ENCODE data around the gene CYP17A1. TPM values are rescaled to one million over a fixed set of nuclear protein-coding genes. Genes with fewer than 3 reads are reported as not detected.

The CYP17A1 gene
- polyA plus RNA-seq, 1 donor from 2014 or later: not detected

DNA sequence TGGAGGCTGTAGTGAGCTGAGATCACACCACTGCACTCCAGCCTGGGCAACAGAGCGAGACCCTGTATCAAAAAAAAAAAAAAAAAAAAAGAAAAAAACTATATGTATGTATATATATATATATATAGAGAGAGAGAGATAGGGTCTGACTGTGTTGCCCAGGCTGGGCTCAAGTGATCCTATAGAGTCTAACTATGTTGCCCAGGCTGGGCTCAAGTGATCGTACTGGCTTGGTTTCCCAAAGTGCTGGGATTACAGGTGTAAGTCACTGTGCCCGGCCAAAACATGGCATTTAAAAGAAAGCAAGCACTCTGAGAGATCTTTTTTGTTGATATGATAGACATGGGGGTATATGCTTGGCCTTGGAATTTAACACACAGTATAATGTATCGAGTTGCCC, 20.0 kb downstream of the CYP17A1 start:
- Histone ChIP-seq H3K9me3 (ENCODE audit: low read length) (no peaks in the 10 kb centered on the region), H3K9me2 (ENCODE audit: insufficient read depth, low read length) (no peaks in the 10 kb centered on the region), H3F3A (ENCODE audit: insufficient read depth, low read length, poor library complexity, severe bottlenecking) (no peaks in the 10 kb centered on the region), H4K20me1 (ENCODE audit: insufficient read depth) (no peaks in the 10 kb centered on the region), H3K27ac (ENCODE audit: low read length) (no peak overlapping the region), H3K27me3 (ENCODE audit: insufficient read depth, low read depth, low read length) (no peaks in the 10 kb centered on the region), H3K4me2 (ENCODE audit: low read length) (no peak overlapping the region), H3K79me2 (replicated peaks; ENCODE audit: insufficient read depth, low read length) (no peaks in the 10 kb centered on the region), H3K4me3 (ENCODE audit: low read length) (no peak overlapping the region), H2AFZ (ENCODE audit: low read depth, low read length) (no peak overlapping the region), H3K9ac (ENCODE audit: low read length) (no peak overlapping the region), H3K36me3 (ENCODE audit: insufficient read depth, low read length) (no peaks in the 10 kb centered on the region)
- TF ChIP-seq, protein P1, sequence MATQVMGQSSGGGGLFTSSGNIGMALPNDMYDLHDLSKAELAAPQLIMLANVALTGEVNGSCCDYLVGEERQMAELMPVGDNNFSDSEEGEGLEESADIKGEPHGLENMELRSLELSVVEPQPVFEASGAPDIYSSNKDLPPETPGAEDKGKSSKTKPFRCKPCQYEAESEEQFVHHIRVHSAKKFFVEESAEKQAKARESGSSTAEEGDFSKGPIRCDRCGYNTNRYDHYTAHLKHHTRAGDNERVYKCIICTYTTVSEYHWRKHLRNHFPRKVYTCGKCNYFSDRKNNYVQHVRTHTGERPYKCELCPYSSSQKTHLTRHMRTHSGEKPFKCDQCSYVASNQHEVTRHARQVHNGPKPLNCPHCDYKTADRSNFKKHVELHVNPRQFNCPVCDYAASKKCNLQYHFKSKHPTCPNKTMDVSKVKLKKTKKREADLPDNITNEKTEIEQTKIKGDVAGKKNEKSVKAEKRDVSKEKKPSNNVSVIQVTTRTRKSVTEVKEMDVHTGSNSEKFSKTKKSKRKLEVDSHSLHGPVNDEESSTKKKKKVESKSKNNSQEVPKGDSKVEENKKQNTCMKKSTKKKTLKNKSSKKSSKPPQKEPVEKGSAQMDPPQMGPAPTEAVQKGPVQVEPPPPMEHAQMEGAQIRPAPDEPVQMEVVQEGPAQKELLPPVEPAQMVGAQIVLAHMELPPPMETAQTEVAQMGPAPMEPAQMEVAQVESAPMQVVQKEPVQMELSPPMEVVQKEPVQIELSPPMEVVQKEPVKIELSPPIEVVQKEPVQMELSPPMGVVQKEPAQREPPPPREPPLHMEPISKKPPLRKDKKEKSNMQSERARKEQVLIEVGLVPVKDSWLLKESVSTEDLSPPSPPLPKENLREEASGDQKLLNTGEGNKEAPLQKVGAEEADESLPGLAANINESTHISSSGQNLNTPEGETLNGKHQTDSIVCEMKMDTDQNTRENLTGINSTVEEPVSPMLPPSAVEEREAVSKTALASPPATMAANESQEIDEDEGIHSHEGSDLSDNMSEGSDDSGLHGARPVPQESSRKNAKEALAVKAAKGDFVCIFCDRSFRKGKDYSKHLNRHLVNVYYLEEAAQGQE (IDR thresholded peaks at IDR 0.05; ENCODE audit: borderline replicate concordance): no peak
- TF ChIP-seq TAF1 (IDR thresholded peaks at IDR 0.05; ENCODE audit: low read depth): no peak
- TF ChIP-seq EP300 (conservative IDR thresholded peaks at IDR 0.05; ENCODE audit: poor library complexity, severe bottlenecking): no peak
- no peak for TF ChIP-seq POLR2AphosphoS5 (IDR thresholded peaks at IDR 0.05)
- TF ChIP-seq MXI1 (conservative IDR thresholded peaks at IDR 0.05; ENCODE audit: poor library complexity, severe bottlenecking): no peak
- TF ChIP-seq EZH2 (IDR thresholded peaks at IDR 0.05; ENCODE audit: borderline replicate concordance, insufficient read depth, low read length, poor library complexity, severe bottlenecking): no peak
- TF ChIP-seq, protein P2, sequence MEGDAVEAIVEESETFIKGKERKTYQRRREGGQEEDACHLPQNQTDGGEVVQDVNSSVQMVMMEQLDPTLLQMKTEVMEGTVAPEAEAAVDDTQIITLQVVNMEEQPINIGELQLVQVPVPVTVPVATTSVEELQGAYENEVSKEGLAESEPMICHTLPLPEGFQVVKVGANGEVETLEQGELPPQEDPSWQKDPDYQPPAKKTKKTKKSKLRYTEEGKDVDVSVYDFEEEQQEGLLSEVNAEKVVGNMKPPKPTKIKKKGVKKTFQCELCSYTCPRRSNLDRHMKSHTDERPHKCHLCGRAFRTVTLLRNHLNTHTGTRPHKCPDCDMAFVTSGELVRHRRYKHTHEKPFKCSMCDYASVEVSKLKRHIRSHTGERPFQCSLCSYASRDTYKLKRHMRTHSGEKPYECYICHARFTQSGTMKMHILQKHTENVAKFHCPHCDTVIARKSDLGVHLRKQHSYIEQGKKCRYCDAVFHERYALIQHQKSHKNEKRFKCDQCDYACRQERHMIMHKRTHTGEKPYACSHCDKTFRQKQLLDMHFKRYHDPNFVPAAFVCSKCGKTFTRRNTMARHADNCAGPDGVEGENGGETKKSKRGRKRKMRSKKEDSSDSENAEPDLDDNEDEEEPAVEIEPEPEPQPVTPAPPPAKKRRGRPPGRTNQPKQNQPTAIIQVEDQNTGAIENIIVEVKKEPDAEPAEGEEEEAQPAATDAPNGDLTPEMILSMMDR (IDR thresholded peaks at IDR 0.05; ENCODE audit: poor library complexity, severe bottlenecking): no peak
- no peak for TF ChIP-seq SMC3 (conservative IDR thresholded peaks at IDR 0.05; ENCODE audit: poor library complexity)
- TF ChIP-seq RAD21 (conservative IDR thresholded peaks at IDR 0.05): no peak

DNA sequence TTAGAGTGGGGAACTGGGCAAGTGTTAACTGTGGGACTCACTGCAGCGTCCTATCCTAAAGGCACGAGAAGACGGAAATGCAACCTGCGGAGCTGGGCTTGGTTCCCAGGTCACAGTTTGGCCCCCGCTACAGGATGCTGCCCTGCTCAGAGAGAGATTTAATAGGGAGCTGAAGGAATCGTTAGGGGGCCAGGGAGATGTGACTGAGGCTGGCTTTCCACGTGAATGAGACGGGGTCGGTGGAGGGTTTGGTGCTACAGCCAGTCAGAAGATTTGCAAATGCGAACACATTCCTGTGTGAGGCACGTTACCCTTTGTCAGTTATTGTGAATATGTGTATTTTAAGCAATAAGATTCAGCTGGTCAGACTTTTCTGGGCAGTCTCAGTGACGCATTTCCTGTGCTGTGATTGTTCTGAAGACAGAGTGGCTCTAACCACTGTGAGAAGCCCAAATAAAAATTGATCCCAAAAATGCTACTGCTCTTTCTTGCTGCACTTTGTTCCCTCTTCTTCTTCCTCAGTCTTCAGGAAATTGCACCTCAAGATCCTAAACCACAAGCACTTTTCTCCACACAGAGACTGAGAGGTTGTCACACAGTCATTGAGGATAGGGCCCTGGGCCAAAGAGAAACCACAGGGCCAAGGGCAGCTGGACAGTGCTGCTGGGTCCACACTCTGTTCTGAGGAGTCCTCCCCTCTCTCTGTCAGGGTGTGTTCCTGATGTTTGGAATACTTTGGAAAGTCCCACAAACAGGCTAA, 21.2 kb downstream of the CYP17A1 start:
- Histone ChIP-seq H3K4me2 (ENCODE audit: low read length) (no peak overlapping the region), H3K9ac (ENCODE audit: low read length) (no peak overlapping the region)
- TF ChIP-seq EZH2 (IDR thresholded peaks at IDR 0.05; ENCODE audit: borderline replicate concordance, insufficient read depth, low read length, poor library complexity, severe bottlenecking) (no peak), SMC3 (conservative IDR thresholded peaks at IDR 0.05; ENCODE audit: poor library complexity) (no peak), EP300 (conservative IDR thresholded peaks at IDR 0.05; ENCODE audit: poor library complexity, severe bottlenecking) (no peak), MXI1 (conservative IDR thresholded peaks at IDR 0.05; ENCODE audit: poor library complexity, severe bottlenecking) (no peak), RAD21 (conservative IDR thresholded peaks at IDR 0.05) (no peak), TAF1 (IDR thresholded peaks at IDR 0.05; ENCODE audit: low read depth) (no peak), POLR2AphosphoS5 (IDR thresholded peaks at IDR 0.05) (no peak)
- TF ChIP-seq, protein P1 (IDR thresholded peaks at IDR 0.05; ENCODE audit: borderline replicate concordance): no peak

More for the DNA sequence above, 21.2 kb downstream of the CYP17A1 start:
- Histone ChIP-seq H3K36me3 (ENCODE audit: insufficient read depth, low read length) (no peaks in the 10 kb centered on the region), H3F3A (ENCODE audit: insufficient read depth, low read length, poor library complexity, severe bottlenecking) (no peaks in the 10 kb centered on the region), H3K79me2 (replicated peaks; ENCODE audit: insufficient read depth, low read length) (no peaks in the 10 kb centered on the region), H3K9me2 (ENCODE audit: insufficient read depth, low read length) (no peaks in the 10 kb centered on the region), H3K27me3 (ENCODE audit: insufficient read depth, low read depth, low read length) (no peaks in the 10 kb centered on the region), H2AFZ (ENCODE audit: low read depth, low read length) (no peak overlapping the region), H3K27ac (ENCODE audit: low read length) (no peak overlapping the region), H3K4me3 (ENCODE audit: low read length) (no peak overlapping the region), H4K20me1 (ENCODE audit: insufficient read depth) (no peaks in the 10 kb centered on the region), H3K9me3 (ENCODE audit: low read length) (no peaks in the 10 kb centered on the region)

Measured in neural cell (in vitro differentiated cells).